ENCODE results near the gene BMP15. TPM values are rescaled to one million over a fixed set of nuclear protein-coding genes. Genes with fewer than 3 reads are reported as not detected.
A peak's percentile ranks its signal among the peaks of the same experiment; 100 is the strongest.

The BMP15 gene
- total RNA-seq, 1 experiment from 2014 or later, result not detected

DNA sequence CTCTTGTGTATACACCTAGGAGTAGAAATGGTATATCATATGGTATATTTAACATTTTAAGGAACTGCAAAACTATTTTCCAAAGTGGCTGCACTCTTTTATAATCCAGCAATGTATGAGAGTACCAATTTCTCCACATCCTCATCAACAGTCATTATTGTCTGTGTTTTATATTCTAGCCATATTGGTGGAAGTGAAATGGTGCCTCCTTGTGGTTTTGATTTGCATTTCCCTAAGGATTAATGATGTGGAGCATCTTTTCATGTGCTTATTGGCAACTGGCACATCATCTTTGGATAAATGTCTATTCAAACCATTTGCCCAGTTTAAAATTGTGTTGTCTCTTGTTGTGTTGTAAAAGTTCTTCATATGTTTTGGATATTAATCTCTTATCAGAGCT lies 9.6 kb downstream of the BMP15 start:
- TF ChIP-seq, protein P1, sequence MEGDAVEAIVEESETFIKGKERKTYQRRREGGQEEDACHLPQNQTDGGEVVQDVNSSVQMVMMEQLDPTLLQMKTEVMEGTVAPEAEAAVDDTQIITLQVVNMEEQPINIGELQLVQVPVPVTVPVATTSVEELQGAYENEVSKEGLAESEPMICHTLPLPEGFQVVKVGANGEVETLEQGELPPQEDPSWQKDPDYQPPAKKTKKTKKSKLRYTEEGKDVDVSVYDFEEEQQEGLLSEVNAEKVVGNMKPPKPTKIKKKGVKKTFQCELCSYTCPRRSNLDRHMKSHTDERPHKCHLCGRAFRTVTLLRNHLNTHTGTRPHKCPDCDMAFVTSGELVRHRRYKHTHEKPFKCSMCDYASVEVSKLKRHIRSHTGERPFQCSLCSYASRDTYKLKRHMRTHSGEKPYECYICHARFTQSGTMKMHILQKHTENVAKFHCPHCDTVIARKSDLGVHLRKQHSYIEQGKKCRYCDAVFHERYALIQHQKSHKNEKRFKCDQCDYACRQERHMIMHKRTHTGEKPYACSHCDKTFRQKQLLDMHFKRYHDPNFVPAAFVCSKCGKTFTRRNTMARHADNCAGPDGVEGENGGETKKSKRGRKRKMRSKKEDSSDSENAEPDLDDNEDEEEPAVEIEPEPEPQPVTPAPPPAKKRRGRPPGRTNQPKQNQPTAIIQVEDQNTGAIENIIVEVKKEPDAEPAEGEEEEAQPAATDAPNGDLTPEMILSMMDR (conservative IDR thresholded peaks at IDR 0.05), result peak; percentile 60
- Histone ChIP-seq H3K79me2 (ENCODE audit: insufficient read depth, low read length) (no peaks in the 10 kb centered on the region), H3K23ac (ENCODE audit: insufficient read length, low read depth, low read length) (no peak overlapping the region), H4K8ac (replicated peaks; ENCODE audit: insufficient read length, low read depth, low read length) (no peak overlapping the region), H3K4me1 (ENCODE audit: insufficient read depth, low read length) (no peaks in the 10 kb centered on the region; the same call in 1 of the 2 replicates), H3K9me3 (ENCODE audit: control insufficient read depth, low read depth, low read length) (no peaks in the 10 kb centered on the region), H2BK120ac (ENCODE audit: low read depth, low read length, poor library complexity, severe bottlenecking) (no peak overlapping the region), H2BK20ac (ENCODE audit: low read depth, low read length, poor library complexity, severe bottlenecking) (no peak overlapping the region), H4K20me1 (ENCODE audit: control insufficient read depth, insufficient read depth, insufficient read length) (no peaks in the 10 kb centered on the region), H2AFZ (ENCODE audit: low read length) (no peak overlapping the region), H3K18ac (ENCODE audit: insufficient read length, low read depth, low read length) (no peak overlapping the region), H3K4ac (ENCODE audit: low read depth, low read length) (no peak overlapping the region), H2BK12ac (ENCODE audit: insufficient read length, low read depth, low read length) (no peak overlapping the region), H3K23me2 (ENCODE audit: insufficient read length, low read depth, low read length, poor library complexity, severe bottlenecking) (no peaks in the 10 kb centered on the region), H3K27me3 (ENCODE audit: insufficient read depth, low read length) (no peaks in the 10 kb centered on the region), H3K14ac (ENCODE audit: insufficient read depth, low read length) (no peak overlapping the region), H3K9ac (ENCODE audit: extremely low read depth, insufficient read length, low read length) (no peak overlapping the region), H3K27ac (ENCODE audit: insufficient read length, low read depth, low read length) (no peak overlapping the region), H3K56ac (ENCODE audit: insufficient read length, low read depth, low read length) (no peak overlapping the region), H2AK5ac (ENCODE audit: insufficient read length, low read length) (no peak overlapping the region), H3T11ph (ENCODE audit: low read length) (no peak overlapping the region), H4K5ac (ENCODE audit: insufficient read length, low read depth, low read length) (no peak overlapping the region), H4K91ac (ENCODE audit: insufficient read length, low read depth, low read length) (no peak overlapping the region), H3K79me1 (ENCODE audit: insufficient read depth, low read depth, low read length, poor library complexity, severe bottlenecking) (no peaks in the 10 kb centered on the region), H2BK5ac (ENCODE audit: insufficient read length, low read length) (no peak overlapping the region), H3K4me2 (ENCODE audit: insufficient read depth, insufficient read length, low read length) (no peak overlapping the region), H2BK15ac (ENCODE audit: low read depth, low read length) (no peak overlapping the region)
- Mint-ChIP-seq H3K4me3 (no peak overlapping the region), H3K4me1 (no peaks in the 10 kb centered on the region), H3K9me3 (peaks cover 43 to 55% of the 10 kb centered on the region in 2 experiments), H3K36me3 (ENCODE audit: insufficient read depth in 1 of 3, low read depth in 3 of 3) (peaks cover 0 to 2% (median 0%) of the 10 kb centered on the region in 3 experiments; a peak in 1 of 7 replicates), H3K27ac (no peak overlapping the region), H3K27me3 (ENCODE audit: low read depth) (no peaks in the 10 kb centered on the region)
- no peak for DNase-seq
